GF-D8 (cell line): Measurements from ENCODE around the gene SETD9.

Experiments used
- DNase-seq: peaks from one replicate; lab custom pipeline; 2025; lab: John Stamatoyannopoulos, UW

SETD9 gene

GRCh38 chr5:56909294-56910209 lies at the start of gene SETD9:
Gene SETD9, plus strand, starts transcription at chr5:56909596. Its CDS starts 50 bp downstream, at chr5:56909646.
- DNase-seq = peak; percentile 79

GRCh38 chr5:56861893-56862485 lies 47.4 kb upstream of the SETD9 start:
- DNase-seq = no peak

- DNase-seq = no peak
Measured at GRCh38 chr5:56862909-56863308, 46.5 kb upstream of the SETD9 start.

- no peak for DNase-seq
Measured at GRCh38 chr5:56871777-56872176, 37.6 kb upstream of the SETD9 start.

GRCh38 chr5:56873056-56873455 lies 36.3 kb upstream of the SETD9 start:
- no peak for DNase-seq

GRCh38 chr5:56876327-56876726 lies 33.1 kb upstream of the SETD9 start:
- no peak for DNase-seq

DNA sequence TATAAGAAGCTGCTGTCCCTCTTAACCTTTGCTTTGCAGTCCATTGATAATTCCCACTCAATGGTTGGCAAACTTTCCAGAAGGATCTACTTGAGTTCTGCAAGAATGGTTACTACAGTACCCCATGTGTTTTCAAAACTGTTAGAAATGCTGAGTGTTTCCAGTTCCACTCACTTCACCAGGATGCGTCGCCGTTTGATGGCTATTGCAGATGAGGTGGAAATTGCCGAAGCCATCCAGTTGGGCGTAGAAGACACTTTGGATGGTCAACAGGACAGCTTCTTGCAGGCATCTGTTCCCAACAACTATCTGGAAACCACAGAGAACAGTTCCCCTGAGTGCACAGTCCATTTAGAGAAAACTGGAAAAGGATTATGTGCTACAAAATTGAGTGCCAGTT lies 27.8 kb upstream of the SETD9 start:
- DNase-seq = no peak

GRCh38 chr5:56893251-56893951 lies 16.0 kb upstream of the SETD9 start:
- DNase-seq = no peak

DNA sequence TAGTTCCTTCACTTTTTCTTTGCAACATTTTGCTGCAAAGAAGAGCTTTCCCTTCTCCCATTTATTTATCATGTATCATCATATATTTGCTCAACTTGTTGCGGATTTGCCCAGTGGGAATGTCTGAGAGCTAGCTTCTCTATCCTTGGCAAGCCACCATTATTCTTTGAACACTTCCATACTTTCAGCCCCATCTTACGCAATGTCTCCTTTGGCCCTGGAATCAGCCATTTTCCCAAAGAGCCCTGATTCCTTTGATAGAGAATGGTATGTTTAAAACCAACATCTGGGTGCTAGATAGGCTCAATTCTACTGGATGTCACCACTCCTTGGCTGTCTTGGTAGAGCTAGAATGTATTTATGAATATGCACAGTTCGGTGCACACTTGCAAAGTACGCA lies 12.6 kb upstream of the SETD9 start:
- DNase-seq = no peak

DNA sequence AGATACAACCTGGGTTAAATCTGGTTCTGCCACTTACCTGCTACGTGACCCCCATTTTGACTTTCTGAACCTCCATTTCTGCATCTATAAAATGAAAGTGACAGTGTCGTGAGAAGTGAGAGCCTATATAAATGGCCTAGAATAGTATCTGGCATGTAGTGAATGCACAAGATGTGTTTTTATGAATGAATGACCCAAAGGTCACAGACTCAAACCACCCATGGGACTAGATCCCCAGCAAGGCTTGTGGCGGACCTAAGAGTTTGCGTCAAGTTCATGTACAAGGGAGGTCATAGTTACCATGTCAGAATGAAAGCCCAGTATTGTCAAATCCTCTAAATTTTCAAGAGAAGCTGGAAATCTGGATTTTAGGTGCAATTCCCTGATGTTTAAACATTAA lies 11.2 kb upstream of the SETD9 start:
- no peak for DNase-seq

DNA sequence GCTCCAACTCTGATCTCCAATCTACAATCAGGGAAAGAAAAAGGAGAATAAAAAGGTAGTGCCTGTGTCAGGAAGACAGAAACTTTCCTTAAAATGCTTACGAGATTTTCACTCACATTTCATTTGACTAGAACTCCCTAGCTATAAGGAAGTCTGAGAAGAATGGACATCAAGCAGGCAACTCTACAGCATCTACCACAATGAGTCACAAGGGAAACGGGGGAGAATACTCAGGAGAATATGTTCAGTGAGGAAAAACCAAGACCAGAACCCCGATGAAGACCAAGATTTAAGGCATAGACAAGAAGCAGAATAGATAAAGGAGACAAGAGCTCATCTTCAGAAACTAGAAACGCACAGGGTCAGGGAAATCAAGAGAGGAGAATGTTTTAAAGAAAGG lies 9.0 kb upstream of the SETD9 start:
- no peak for DNase-seq

GRCh38 chr5:56900858-56901578 lies 8.4 kb upstream of the SETD9 start:
- no peak for DNase-seq

GRCh38 chr5:56908942-56909293 lies 478 bp upstream of the SETD9 start:
- DNase-seq = no peak

DNA sequence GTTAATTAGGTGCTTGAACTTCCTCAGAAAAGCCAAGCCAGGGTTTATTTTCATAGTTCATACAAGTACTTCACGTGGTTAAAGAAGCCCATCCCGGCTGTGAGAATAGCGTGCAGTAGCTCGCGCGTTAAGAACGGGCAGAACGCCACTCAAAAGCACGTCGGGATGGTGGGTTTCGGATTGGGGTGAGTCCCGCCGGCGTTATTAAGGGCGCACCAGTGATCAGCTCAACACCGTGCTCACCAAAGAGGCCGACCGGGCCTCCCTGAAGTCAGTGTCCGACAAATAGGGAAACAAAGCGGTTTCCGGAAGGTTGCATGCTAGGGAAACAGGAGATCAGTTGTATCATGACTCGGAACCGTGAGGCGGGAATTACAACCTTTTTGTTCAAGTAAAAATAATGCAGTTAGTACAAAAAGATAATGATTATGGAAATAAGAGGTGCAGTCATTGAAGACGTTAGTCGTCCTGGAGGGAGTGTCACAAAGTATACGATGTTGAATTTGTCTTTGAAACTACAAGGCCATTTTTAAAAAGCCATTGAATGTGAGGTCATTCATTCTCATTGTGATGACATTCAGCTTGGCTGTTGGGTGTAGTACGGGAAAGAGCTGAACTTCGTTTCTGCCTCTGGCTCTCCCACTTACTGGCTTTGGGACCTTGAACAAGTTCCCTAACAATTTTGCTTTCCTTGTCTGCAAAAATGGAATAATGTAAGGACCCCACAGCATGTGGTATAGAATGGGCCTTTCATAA lies 992 bp downstream of the SETD9 start:
- DNase-seq = peak; percentile 36

DNA sequence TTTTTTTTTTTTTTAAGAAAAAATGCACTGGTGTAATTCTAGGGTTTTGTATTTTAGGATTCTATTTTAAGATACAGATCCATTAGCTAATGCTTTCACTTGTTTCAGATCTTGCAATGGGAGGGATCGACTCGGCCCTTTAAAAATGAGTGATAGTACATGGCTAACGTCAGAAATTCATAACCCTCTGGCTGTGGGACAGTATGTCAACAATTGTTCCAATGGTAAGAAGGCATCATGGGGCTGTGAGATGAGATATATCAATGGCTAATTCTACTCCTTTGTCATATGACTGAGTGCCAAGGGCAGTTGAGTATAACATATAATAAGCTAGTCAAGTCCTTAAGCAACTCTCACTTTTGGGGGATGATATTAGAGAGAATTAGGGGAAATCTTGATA lies 4.4 kb downstream of the SETD9 start:
- DNase-seq = no peak

DNA sequence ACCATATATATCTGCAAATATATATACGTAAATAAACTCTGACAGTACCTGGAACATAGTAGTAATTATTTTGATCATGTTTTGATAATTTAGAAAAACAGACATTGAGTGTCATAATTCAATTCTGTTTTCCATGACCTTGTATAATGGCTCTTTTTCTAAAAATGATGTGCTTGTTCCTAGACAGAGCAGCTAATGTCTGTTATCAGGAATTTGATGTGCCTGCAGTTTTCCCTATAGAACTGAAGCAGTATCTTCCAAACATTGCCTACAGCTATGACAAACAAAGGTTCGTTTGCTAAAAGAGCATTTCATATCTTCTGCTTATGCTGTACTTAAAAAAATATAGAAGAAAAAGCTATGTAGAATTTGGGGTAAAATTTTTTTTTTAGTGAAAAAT lies 5.3 kb downstream of the SETD9 start:
- DNase-seq = no peak

- no peak for DNase-seq
Measured at GRCh38 chr5:56917534-56917933, 8.1 kb downstream of the SETD9 start.

DNA sequence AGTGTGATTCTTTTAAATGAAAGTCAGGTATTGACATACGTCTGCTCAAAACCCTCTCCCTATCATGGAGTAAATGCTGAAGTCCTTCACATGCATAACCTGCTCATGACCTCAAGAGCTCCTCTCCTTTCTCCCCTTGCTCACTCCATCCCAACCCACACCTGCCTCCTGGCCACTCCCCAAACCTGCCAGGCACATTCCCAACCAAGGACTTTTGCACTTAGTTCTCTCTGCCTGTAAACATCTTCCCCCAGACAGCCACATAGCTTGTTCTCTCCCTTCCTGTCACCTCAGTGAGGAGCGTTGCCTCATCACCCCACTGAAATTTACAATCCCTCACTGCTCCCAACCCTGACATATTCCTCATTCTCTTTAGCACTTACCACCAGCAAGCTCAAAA lies 8.7 kb downstream of the SETD9 start:
- no peak for DNase-seq

- DNase-seq = no peak
Measured at GRCh38 chr5:56919942-56920662, 10.7 kb downstream of the SETD9 start.

DNA sequence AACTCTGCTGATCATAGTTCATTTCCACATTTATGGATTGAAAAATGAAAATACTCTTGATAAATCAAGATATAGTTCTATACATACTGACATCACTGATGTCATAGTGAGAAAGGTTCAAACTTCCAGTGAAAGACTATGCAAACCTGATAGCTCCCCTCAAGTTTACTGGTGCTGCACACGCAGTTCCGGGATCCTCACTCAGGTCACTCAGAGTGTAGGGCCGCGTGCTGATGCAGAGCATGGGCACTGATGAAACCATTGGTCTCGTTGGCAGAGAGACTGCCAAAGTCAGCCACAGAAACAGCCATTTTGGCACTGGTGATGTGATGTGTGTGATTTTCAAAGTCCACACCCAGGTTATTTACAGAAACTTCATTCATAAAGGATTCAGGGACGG lies 13.5 kb downstream of the SETD9 start:
- DNase-seq = no peak

DNA sequence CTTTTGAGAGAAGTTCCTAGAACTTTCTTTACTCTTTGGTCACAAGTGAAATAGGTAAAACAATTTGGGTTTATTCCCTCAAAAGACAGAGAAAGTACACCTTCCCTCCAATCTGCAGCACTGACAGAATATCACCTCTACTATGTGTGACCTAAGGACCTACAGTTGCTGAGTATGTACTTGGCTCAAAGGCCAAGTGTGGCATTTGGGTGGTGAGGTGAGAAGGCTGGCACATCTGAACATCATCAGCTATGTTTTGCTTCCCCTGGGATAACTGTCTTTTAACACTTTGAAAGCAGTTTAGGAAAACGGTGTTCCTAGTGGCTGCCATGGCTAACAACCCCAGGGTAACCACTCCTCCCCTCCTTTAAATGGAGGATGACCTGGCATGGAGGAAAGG lies 24.9 kb downstream of the SETD9 start:
- no peak for DNase-seq
